GM10266 (cell line): ENCODE measurements around the gene BACH2.

Experiments used
- DNase-seq: peaks from one replicate; pipeline ENCODE4 v3.0.0; 2012; ENCODE audit errors: extremely low spot score
- CTCF ChIP-seq: IDR thresholded peaks from 2 replicates; pipeline ENCODE4 v1.5.1; 2012; ENCODE audit warnings: mild to moderate bottlenecking, low read depth; ENCODE audit not compliant: control insufficient read depth, insufficient read depth; ENCODE audit errors: missing control alignments

BACH2 gene

GRCh38 chr6:89959883-89960282, 336.8 kb downstream of the BACH2 start:
- no peak for DNase-seq
- no peak for TF ChIP-seq CTCF

- no peak for TF ChIP-seq CTCF
Observed at GRCh38 chr6:89956182-89956581, 340.5 kb downstream of the BACH2 start.

GRCh38 chr6:89955364-89955763, 341.3 kb downstream of the BACH2 start:
- TF ChIP-seq CTCF = no peak
- DNase-seq = no peak

More at GRCh38 chr6:89956182-89956581, 340.5 kb downstream of the BACH2 start:
- no peak for DNase-seq

GRCh38 chr6:89954721-89955148, 341.9 kb downstream of the BACH2 start:
- no peak for DNase-seq
- no peak for TF ChIP-seq CTCF

- DNase-seq = no peak
- no peak for TF ChIP-seq CTCF
Observed at GRCh38 chr6:89952686-89953085, 344.0 kb downstream of the BACH2 start.

GRCh38 chr6:89952105-89952671, 344.5 kb downstream of the BACH2 start:
- no peak for TF ChIP-seq CTCF
- DNase-seq = no peak

- no peak for TF ChIP-seq CTCF
- DNase-seq = no peak
Observed at GRCh38 chr6:89951574-89952104, 345.0 kb downstream of the BACH2 start.
